C4-2B (cell line): ENCODE data around the gene SYT1.

Source experiments
- CTCF ChIP-seq: fragments of 450-650 bp; conservative IDR thresholded peaks from 2 replicates; pipeline ENCODE4 v1.5.1; 2017; ENCODE audit warnings: mild to moderate bottlenecking
- ZFX ChIP-seq: fragments of 450-650 bp; IDR thresholded peaks from 2 replicates; pipeline ENCODE4 v1.6.1; 2017

- TF ChIP-seq CTCF, result no peak
- no peak for TF ChIP-seq ZFX
Measured at GRCh38 chr12:79326663-79327062, 462.1 kb downstream of the SYT1 start.
